ENCODE data around the gene SFXN5. TPM values are rescaled to one million over a fixed set of nuclear protein-coding genes. Genes with fewer than 3 reads are reported as not detected.
A peak's percentile ranks its signal among the peaks of the same experiment; 100 is the strongest.

SFXN5 gene
- polyA plus RNA-seq, 1 donor (not counting 4 experiments of a cell fraction or from before 2014, with no cell fraction given): 6.3 TPM

GRCh38 chr2:72926811-72927465 is 144.6 kb downstream of the SFXN5 start:
- Histone ChIP-seq H3K9me1 (ENCODE audit: control insufficient read depth, extremely low read depth, insufficient read depth, low read length) (no peaks in the 10 kb centered on the region), H3K27me3 (ENCODE audit: control insufficient read depth, extremely low read depth, insufficient read depth, low read length) (peaks cover 78% of the 10 kb centered on the region), H3K9ac (ENCODE audit: control insufficient read depth, extremely low read depth, insufficient read depth, low read length) (no peak overlapping the region), H2AFZ (ENCODE audit: control insufficient read depth, low read length) (no peak overlapping the region), H3K79me2 (ENCODE audit: control insufficient read depth, insufficient read depth, low read length) (no peaks in the 10 kb centered on the region), H3K36me3 (ENCODE audit: control insufficient read depth in 2 of 2, extremely low read depth in 1 of 2, insufficient read depth in 2 of 2, low read length in 2 of 2) (no peaks in the 10 kb centered on the region), H3K4me2 (ENCODE audit: control insufficient read depth, extremely low read depth, insufficient read depth, low read depth, low read length) (no peak overlapping the region), H3K9me3 (ENCODE audit: control insufficient read depth, low read depth, low read length) (no peaks in the 10 kb centered on the region), H3K4me3 (ENCODE audit: control insufficient read depth in 2 of 3, extremely low read depth in 1 of 3, insufficient read depth in 2 of 3, low read depth in 1 of 3, low read length in 3 of 3) (no peak overlapping the region), H3K27ac (ENCODE audit: control insufficient read depth, insufficient read depth, low read length) (no peak overlapping the region), H3K4me1 (ENCODE audit: control insufficient read depth, extremely low read depth, insufficient read depth, low read length) (peaks cover 9% of the 10 kb centered on the region), H4K20me1 (ENCODE audit: control insufficient read depth, extremely low read depth, insufficient read depth, low read length) (peaks cover 4% of the 10 kb centered on the region)
- FAIRE-seq: no peak
- TF ChIP-seq EZH2 (IDR thresholded peaks at IDR 0.05; ENCODE audit: low read length): peak; percentile 0
- TF ChIP-seq CTCF (optimal IDR thresholded peaks at IDR 0.05 in 1 of 3, IDR thresholded peaks at IDR 0.05 in 1 of 3, conservative IDR thresholded peaks at IDR 0.05 in 1 of 3; ENCODE audit: extremely low read depth in 1 of 3, insufficient read depth in 2 of 3, low read length in 3 of 3): no peak
- DNase-seq (ENCODE audit: low read depth, low spot score): no peak
- dilution Hi-C loops (cut with MboI; ENCODE audit: extremely low pct_ligation_motif_present, low sequenced_read_pairs): no loop called here

GRCh38 chr2:72926368-72926767 is 145.1 kb downstream of the SFXN5 start:
- Histone ChIP-seq H3K27me3 (ENCODE audit: control insufficient read depth, extremely low read depth, insufficient read depth, low read length) (peaks cover 84% of the 10 kb centered on the region), H3K9me1 (ENCODE audit: control insufficient read depth, extremely low read depth, insufficient read depth, low read length) (no peaks in the 10 kb centered on the region), H3K79me2 (ENCODE audit: control insufficient read depth, insufficient read depth, low read length) (no peaks in the 10 kb centered on the region), H3K9me3 (ENCODE audit: control insufficient read depth, low read depth, low read length) (no peaks in the 10 kb centered on the region), H4K20me1 (ENCODE audit: control insufficient read depth, extremely low read depth, insufficient read depth, low read length) (peaks cover 4% of the 10 kb centered on the region), H3K4me1 (ENCODE audit: control insufficient read depth, extremely low read depth, insufficient read depth, low read length) (peaks cover 4% of the 10 kb centered on the region), H3K27ac (ENCODE audit: control insufficient read depth, insufficient read depth, low read length) (no peak overlapping the region), H3K4me3 (ENCODE audit: control insufficient read depth in 2 of 3, extremely low read depth in 1 of 3, insufficient read depth in 2 of 3, low read depth in 1 of 3, low read length in 3 of 3) (no peak overlapping the region), H2AFZ (ENCODE audit: control insufficient read depth, low read length) (no peak overlapping the region), H3K9ac (ENCODE audit: control insufficient read depth, extremely low read depth, insufficient read depth, low read length) (no peak overlapping the region), H3K4me2 (ENCODE audit: control insufficient read depth, extremely low read depth, insufficient read depth, low read depth, low read length) (no peak overlapping the region), H3K36me3 (ENCODE audit: control insufficient read depth in 2 of 2, extremely low read depth in 1 of 2, insufficient read depth in 2 of 2, low read length in 2 of 2) (no peaks in the 10 kb centered on the region)
- FAIRE-seq (peak; percentile 23), DNase-seq (ENCODE audit: low read depth, low spot score) (no peak)
- TF ChIP-seq EZH2 (IDR thresholded peaks at IDR 0.05; ENCODE audit: low read length) (peak; percentile 44), CTCF (optimal IDR thresholded peaks at IDR 0.05 in 1 of 3, IDR thresholded peaks at IDR 0.05 in 1 of 3, conservative IDR thresholded peaks at IDR 0.05 in 1 of 3; ENCODE audit: extremely low read depth in 1 of 3, insufficient read depth in 2 of 3, low read length in 3 of 3) (no peak)
- dilution Hi-C loops (cut with MboI; ENCODE audit: extremely low pct_ligation_motif_present, low sequenced_read_pairs): no loop called here
